A549 treated with CORT108297 at 1 μM for 4 hours (cell line): ENCODE data around the gene ANKRD18B. TPM values are rescaled to one million over a fixed set of nuclear protein-coding genes. Genes with fewer than 3 reads are reported as not detected.

Experiments
- total RNA-seq: library from RNA; stranded (reverse); fragments of 200-300 nt; extraction: Qiagen RNA extraction; gene quantifications from 5 replicates; pipeline ENCODE4 v1.2.3, GENCODE V29; 2022

The ANKRD18B gene
- total RNA-seq = 4.6 to 10.0 TPM (median 6.7 TPM) in 5 replicates

DNA sequence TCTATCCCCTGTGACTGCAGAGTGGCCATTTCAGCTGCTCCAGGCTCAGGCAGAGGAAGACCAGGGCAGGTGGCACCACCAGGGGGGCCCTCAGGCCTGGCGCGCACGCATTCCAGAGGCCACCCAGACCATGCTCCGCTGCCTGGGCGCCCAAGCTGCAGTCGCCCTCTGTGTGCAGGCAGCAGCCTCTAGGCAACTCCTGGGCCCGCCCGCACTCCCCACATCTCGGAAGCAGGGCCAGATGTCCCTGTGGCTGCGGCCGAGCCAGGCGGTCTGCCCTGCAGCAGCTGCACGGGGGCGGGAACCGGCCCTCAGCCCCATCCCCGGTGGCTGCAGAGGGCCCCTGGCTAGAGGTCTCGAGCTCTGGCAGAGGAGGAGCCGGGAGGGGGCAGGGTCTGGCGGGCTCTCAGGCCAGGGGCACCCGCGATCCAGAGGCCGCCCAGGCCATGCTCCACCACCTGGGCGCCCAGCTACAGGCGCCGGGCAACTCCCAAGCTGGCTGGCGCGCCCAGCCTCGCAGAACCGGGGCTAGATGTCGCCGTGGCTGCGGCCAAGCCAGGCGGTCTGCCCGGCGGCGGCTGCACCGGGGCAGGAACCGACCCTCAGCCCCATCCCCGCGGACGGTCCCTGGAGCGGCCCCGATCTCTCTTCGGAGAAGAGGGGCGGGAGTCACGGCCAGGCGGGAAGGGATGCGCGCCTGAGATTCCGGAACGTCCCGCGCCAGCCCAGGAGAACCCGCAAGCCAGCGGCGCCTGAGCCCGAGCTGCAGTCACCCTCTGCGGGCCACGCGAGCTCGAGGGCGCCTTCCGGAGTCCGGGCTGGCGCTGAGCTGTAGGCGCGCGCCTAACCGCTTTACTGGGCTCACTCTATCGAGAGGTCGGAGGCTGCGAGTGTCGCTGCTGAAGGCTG is at the start of gene ANKRD18B:
TSS of gene ANKRD18B (plus strand) at position 855 of the 909 bp plus-strand sequence. CDS start 239 bp downstream, outside the sequence.

Other genes with a start within 250 kb of the ANKRD18B start
- 27.5 to 30.4 TPM (median 28.9 TPM) in 5 replicates for gene NFX1, start 233.7 kb upstream of the ANKRD18B start, total RNA-seq
- 0.37 to 0.52 TPM (median 0.42 TPM) in 5 replicates for gene AQP7, start 121.7 kb upstream of the ANKRD18B start, total RNA-seq
- gene AQP3, start 76.7 kb upstream of the ANKRD18B start, total RNA-seq = 10.9 to 19.7 TPM (median 17.3 TPM) in 5 replicates
- gene NOL6, start 50.3 kb upstream of the ANKRD18B start, total RNA-seq = 55.7 to 69.2 TPM (median 65.0 TPM) in 5 replicates